GM18951 (cell line): ENCODE measurements around the gene PTPN4.

ENCODE experiments used
- POLR2A ChIP-seq: IDR thresholded peaks from 4 replicates; pipeline ENCODE4 v1.6.1; 2011; ENCODE audit warnings: mild to moderate bottlenecking; ENCODE audit not compliant: insufficient read length, insufficient read depth; ENCODE audit errors: extremely low read depth
- in situ Hi-C: fragments of 300-500 bp; cut with MboI; formaldehyde crosslinking; loops from one replicate; pipeline ENCODE4 v1.12.0; 2022; ENCODE audit warnings: low sequenced_read_pairs, mixed read lengths, inconsistent platforms; ENCODE audit not compliant: unreplicated experiment

PTPN4 gene

GRCh38 chr2:119846021-119846420 lies 86.3 kb downstream of the PTPN4 start:
- in situ Hi-C loops, result no loop called here
- no peak for TF ChIP-seq POLR2A

GRCh38 chr2:119849838-119850565 lies 90.3 kb downstream of the PTPN4 start:
- no peak for TF ChIP-seq POLR2A
- in situ Hi-C loops, result no loop called here

- in situ Hi-C loops, result no loop called here
- TF ChIP-seq POLR2A, result no peak
These were observed 92.5 kb downstream of the PTPN4 start for GRCh38 chr2:119852214-119852613.

- in situ Hi-C loops, result no loop called here
- TF ChIP-seq POLR2A, result no peak
These were observed 94.2 kb downstream of the PTPN4 start for GRCh38 chr2:119853777-119854399.

- TF ChIP-seq POLR2A, result no peak
- in situ Hi-C loops, result no loop called here
These were observed 96.8 kb downstream of the PTPN4 start for GRCh38 chr2:119856469-119856901.

GRCh38 chr2:119857742-119858141 lies 98.0 kb downstream of the PTPN4 start:
- in situ Hi-C loops, result no loop called here
- TF ChIP-seq POLR2A, result no peak

GRCh38 chr2:119859528-119859927 lies 99.8 kb downstream of the PTPN4 start:
- in situ Hi-C loops, result no loop called here

GRCh38 chr2:119860924-119861323 lies 101.2 kb downstream of the PTPN4 start:
- TF ChIP-seq POLR2A, result no peak
- in situ Hi-C loops, result no loop called here

More at GRCh38 chr2:119859528-119859927, 99.8 kb downstream of the PTPN4 start:
- TF ChIP-seq POLR2A, result no peak

- no peak for TF ChIP-seq POLR2A
- in situ Hi-C loops, result no loop called here
These were observed 102.6 kb downstream of the PTPN4 start for GRCh38 chr2:119862127-119862889.

- in situ Hi-C loops, result no loop called here
- TF ChIP-seq POLR2A, result no peak
These were observed 104.6 kb downstream of the PTPN4 start for GRCh38 chr2:119864318-119864717.

- in situ Hi-C loops, result no loop called here
These were observed 112.0 kb downstream of the PTPN4 start for GRCh38 chr2:119871725-119872124.

GRCh38 chr2:119873350-119874315 lies 113.9 kb downstream of the PTPN4 start:
- in situ Hi-C loops, result no loop called here
- TF ChIP-seq POLR2A, result no peak

More at GRCh38 chr2:119871725-119872124, 112.0 kb downstream of the PTPN4 start:
- TF ChIP-seq POLR2A, result no peak

- in situ Hi-C loops, result no loop called here
- TF ChIP-seq POLR2A, result no peak
These were observed 119.8 kb downstream of the PTPN4 start for GRCh38 chr2:119879502-119879901.

- TF ChIP-seq POLR2A, result no peak
- in situ Hi-C loops, result no loop called here
These were observed 129.0 kb downstream of the PTPN4 start for GRCh38 chr2:119888680-119889079.
